Prostate gland (tissue), 2 donors: ENCODE results near the gene AFF3. TPM values are rescaled to one million over a fixed set of nuclear protein-coding genes. Genes with fewer than 3 reads are reported as not detected.

Experiments
- DNase-seq: peaks from one replicate; pipeline ENCODE4 v3.0.0-alpha.2; 2019; ENCODE audit warnings: low spot score
- H3K27ac ChIP-seq, 2 donors: fragments of 200-600 bp; sonication (generic); 2 replicates each; pipeline ENCODE4 v1.5.1; 2017 to 2019
- H3K27me3 ChIP-seq: fragments of 200-600 bp; sonication (generic); replicated peaks from 2 replicates; pipeline ENCODE4 v1.5.1; 2019; ENCODE audit not compliant: insufficient read depth
- H3K36me3 ChIP-seq, 2 donors: fragments of 200-600 bp; sonication (generic); 1 replicate in 1 of 2; 2 replicates in 1 of 2; pipeline versions ENCODE4 v1.5.1 to v1.8.1; 2017 to 2019
- H3K4me1 ChIP-seq: fragments of 200-600 bp; sonication (generic); replicated peaks from 2 replicates; pipeline ENCODE4 v1.5.1; 2019
- H3K4me3 ChIP-seq, 2 donors: fragments of 200-600 bp; sonication (generic); 2 replicates each; pipeline ENCODE4 v1.5.1; 2017 to 2019
- H3K9me3 ChIP-seq: fragments of 200-600 bp; sonication (generic); 2 replicates; pipeline ENCODE4 v1.5.1; 2017
- POLR2A ChIP-seq: fragments of 450-650 bp; IDR thresholded peaks from one replicate; pipeline ENCODE4 v1.6.1; 2016; ENCODE audit warnings: antibody characterized with exemption, mild to moderate bottlenecking
- POLR2AphosphoS5 ChIP-seq: sonication (generic); formaldehyde crosslinking; IDR thresholded peaks from one replicate; pipeline ENCODE4 v1.6.1; 2017; ENCODE audit warnings: antibody characterized with exemption
- WGBS: methylation state at CpG from one replicate; pipeline ENCODE4 v1.1.5; 2018; 5-methylcytosine and 5-hydroxymethylcytosine counted together
- intact Hi-C: fragments of 100-400 bp; cut with DNase I; formaldehyde crosslinking; loops from one replicate; pipeline ENCODE4 v1.14.2; 2022
- total RNA-seq, 2 donors: library from RNA; depleted of rRNA; stranded (reverse); fragments of >200 nt; gene quantifications; one replicate each; pipeline ENCODE4 v1.1.0, GENCODE V29; 2016
- TF ChIP-seq, protein P1 (sequence below), 4 experiments: fragments of 200-600 bp in 2 of 4; fragments of 450-650 bp in 2 of 4; sonication (generic) in 2 of 4; IDR thresholded peaks; 1 replicate in 3 of 4; 2 replicates in 1 of 4; pipeline ENCODE4 v1.5.1; 2016 to 2019; ENCODE audit warnings: antibody characterized with exemption in 4 of 4, mild to moderate bottlenecking in 2 of 4, moderate library complexity in 2 of 4

Gene AFF3
- total RNA-seq, 2 donors from 2014 or later = 74.4 to 113 TPM

DNA sequence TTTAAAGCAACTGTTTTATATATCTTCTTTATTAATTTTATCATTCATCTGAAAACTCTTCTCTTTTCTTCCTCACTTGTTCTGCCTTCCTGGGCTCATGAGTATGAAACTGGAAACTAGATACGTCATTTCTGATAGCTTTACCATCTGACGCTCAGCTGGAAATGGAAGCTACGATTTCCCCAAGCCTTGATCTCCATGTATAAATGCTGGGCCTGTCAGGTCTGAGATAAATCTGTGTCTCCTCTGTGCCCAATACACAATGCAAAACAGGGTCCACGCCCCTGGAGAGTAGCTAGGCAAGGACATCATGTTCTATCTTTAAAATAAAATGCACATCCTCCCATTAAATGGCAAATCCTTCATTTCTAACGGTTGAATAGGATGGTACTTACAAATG is 238.4 kb downstream of the AFF3 start:
- TF ChIP-seq POLR2AphosphoS5 = no peak
- no peak for TF ChIP-seq POLR2A
- TF ChIP-seq, protein P1, sequence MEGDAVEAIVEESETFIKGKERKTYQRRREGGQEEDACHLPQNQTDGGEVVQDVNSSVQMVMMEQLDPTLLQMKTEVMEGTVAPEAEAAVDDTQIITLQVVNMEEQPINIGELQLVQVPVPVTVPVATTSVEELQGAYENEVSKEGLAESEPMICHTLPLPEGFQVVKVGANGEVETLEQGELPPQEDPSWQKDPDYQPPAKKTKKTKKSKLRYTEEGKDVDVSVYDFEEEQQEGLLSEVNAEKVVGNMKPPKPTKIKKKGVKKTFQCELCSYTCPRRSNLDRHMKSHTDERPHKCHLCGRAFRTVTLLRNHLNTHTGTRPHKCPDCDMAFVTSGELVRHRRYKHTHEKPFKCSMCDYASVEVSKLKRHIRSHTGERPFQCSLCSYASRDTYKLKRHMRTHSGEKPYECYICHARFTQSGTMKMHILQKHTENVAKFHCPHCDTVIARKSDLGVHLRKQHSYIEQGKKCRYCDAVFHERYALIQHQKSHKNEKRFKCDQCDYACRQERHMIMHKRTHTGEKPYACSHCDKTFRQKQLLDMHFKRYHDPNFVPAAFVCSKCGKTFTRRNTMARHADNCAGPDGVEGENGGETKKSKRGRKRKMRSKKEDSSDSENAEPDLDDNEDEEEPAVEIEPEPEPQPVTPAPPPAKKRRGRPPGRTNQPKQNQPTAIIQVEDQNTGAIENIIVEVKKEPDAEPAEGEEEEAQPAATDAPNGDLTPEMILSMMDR (IDR thresholded peaks at IDR 0.05) = no peak
- intact Hi-C loops = no loop called here
- H3K27ac ChIP-seq = no peak overlapping the region
- H3K27me3 ChIP-seq = no peaks in the 10 kb centered on the region
- no peak overlapping the region for H3K4me3 ChIP-seq
- DNase-seq = no peak
- no peaks in the 10 kb centered on the region for H3K36me3 ChIP-seq
- 77% methylated on average over 5 of the region's 5 CpGs for WGBS
- H3K4me1 ChIP-seq = no peaks in the 10 kb centered on the region
- H3K9me3 ChIP-seq = no peaks in the 10 kb centered on the region

DNA sequence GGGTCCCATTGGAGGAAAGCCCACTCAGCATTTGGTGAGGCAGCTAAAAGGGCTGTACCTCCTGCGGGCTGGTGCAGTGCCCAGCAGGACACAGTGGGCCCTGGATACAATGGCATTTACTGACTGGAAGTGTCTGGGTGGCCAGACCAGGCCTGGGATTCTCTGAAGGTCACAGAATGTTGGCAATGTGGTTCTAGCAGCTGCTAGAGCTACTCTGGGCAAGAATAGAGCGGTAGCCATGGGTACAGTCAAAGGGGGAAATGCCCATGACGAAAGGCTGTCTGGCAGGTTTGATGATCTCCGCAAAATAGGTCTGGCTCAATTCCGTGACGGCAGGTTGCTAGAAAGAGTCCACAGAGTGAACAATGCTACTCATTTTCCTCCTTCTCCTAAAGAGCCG is 241.8 kb downstream of the AFF3 start:
- Histone ChIP-seq H3K4me1 (no peaks in the 10 kb centered on the region), H3K4me3 (no peak overlapping the region), H3K9me3 (no peaks in the 10 kb centered on the region), H3K27me3 (no peaks in the 10 kb centered on the region), H3K36me3 (no peaks in the 10 kb centered on the region), H3K27ac (no peak overlapping the region)
- 51% methylated on average over 7 of the region's 7 CpGs for WGBS
- TF ChIP-seq, protein P1 (IDR thresholded peaks at IDR 0.05) = no peak
- TF ChIP-seq POLR2AphosphoS5 (no peak), POLR2A (no peak)
- intact Hi-C loops = no loop called here
- no peak for DNase-seq

DNA sequence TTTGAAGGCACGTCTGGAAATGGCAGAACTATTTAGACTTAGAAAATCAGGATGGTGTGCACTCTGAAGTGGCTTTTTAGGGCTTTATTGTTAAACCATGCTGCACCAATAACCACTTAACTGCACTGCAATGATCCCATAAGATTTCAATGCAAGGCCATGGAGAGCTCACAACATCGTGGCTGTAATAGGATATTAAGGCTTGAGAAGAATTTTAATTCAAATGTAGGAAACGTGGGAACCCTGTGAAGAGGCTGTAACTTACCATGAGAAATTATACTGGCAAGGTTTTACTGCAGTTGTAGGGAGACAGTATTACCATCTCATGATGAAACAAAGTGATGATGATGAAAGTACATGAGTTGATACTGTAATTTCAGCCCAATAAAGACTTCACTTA is 242.5 kb downstream of the AFF3 start:
- DNase-seq = no peak
- H3K36me3 ChIP-seq = no peaks in the 10 kb centered on the region
- H3K27ac ChIP-seq = no peak overlapping the region
- WGBS = 89% methylated on average over 3 of the region's 3 CpGs
- H3K4me1 ChIP-seq = no peaks in the 10 kb centered on the region
- intact Hi-C loops = no loop called here
- no peak overlapping the region for H3K4me3 ChIP-seq
- no peaks in the 10 kb centered on the region for H3K9me3 ChIP-seq
- H3K27me3 ChIP-seq = no peaks in the 10 kb centered on the region
- TF ChIP-seq POLR2AphosphoS5 (no peak), POLR2A (no peak)
- TF ChIP-seq, protein P1 (IDR thresholded peaks at IDR 0.05) = no peak

DNA sequence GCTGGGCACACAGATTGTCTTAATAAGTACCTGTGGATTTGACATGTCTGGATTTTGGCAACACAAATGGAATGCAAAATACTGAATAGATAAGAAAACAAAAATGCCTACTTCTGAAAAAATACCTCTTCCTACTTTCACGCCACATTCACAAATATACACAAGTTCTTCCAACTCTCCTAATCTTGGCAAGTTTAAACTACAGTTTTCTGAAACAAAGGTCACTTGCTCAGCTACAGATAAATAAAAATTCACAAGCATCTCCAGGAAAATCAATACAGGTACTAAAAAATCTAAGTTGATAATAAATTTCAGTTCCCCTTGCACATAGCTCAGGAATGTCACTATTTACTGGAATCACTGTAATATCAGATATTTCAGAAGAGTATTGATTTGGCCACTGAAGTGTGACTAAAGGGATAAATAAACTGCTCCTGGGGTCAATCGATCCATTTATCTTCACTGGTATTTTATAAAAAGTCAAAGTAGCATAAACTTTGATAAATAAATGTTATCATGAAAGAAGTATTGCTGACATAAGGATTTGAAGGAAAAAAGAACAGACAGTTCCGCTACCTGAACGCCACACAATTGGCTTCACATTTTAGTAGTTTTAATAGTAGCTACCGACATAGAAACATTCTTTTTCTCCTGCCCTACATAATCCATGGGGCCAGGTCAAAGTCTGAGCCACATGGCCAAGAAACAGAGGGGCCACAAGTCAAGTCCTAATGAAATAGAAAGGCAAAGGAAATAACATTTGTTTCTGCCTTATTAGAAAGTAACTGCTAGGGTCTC is 243.1 kb downstream of the AFF3 start:
- 98% methylated on average over 5 of the region's 5 CpGs for WGBS
- no peak for DNase-seq
- intact Hi-C loops = no loop called here

More for the DNA sequence above, 243.1 kb downstream of the AFF3 start:
- Histone ChIP-seq H3K27me3 (no peaks in the 10 kb centered on the region), H3K36me3 (no peaks in the 10 kb centered on the region), H3K9me3 (no peaks in the 10 kb centered on the region), H3K4me1 (no peaks in the 10 kb centered on the region), H3K27ac (no peak overlapping the region), H3K4me3 (no peak overlapping the region)
- no peak for TF ChIP-seq POLR2AphosphoS5
- TF ChIP-seq, protein P1 (IDR thresholded peaks at IDR 0.05) = no peak
- TF ChIP-seq POLR2A = no peak
